C4-2B (cell line): ENCODE data around the gene GFOD1.

Source experiments
- ZFX ChIP-seq: fragments of 450-650 bp; IDR thresholded peaks from 2 replicates; pipeline ENCODE4 v1.6.1; 2017
- TF ChIP-seq, protein P1 (sequence below): fragments of 450-650 bp; conservative IDR thresholded peaks from 2 replicates; pipeline ENCODE4 v1.5.1; 2017; ENCODE audit warnings: mild to moderate bottlenecking

GRCh38 chr6:13428583-13429405 lies 58.6 kb downstream of the GFOD1 start:
- TF ChIP-seq, protein P1, sequence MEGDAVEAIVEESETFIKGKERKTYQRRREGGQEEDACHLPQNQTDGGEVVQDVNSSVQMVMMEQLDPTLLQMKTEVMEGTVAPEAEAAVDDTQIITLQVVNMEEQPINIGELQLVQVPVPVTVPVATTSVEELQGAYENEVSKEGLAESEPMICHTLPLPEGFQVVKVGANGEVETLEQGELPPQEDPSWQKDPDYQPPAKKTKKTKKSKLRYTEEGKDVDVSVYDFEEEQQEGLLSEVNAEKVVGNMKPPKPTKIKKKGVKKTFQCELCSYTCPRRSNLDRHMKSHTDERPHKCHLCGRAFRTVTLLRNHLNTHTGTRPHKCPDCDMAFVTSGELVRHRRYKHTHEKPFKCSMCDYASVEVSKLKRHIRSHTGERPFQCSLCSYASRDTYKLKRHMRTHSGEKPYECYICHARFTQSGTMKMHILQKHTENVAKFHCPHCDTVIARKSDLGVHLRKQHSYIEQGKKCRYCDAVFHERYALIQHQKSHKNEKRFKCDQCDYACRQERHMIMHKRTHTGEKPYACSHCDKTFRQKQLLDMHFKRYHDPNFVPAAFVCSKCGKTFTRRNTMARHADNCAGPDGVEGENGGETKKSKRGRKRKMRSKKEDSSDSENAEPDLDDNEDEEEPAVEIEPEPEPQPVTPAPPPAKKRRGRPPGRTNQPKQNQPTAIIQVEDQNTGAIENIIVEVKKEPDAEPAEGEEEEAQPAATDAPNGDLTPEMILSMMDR, result no peak
- TF ChIP-seq ZFX, result no peak
